Effector memory CD8-positive, alpha-beta T cell (primary cell): Measurements from ENCODE around the gene ZDHHC13.

Experiments used
- ATAC-seq: fragments of 150-1000 bp; cut with Tn5 transposase; replicated peaks from 2 replicates; pipeline ENCODE4 v1.10.0; 2021; ENCODE audit warnings: mild to moderate bottlenecking, moderate library complexity
- DNase-seq, 3 experiments: peaks; one replicate each; pipeline ENCODE4 v3.0.0; 2021
- H3K27ac Mint-ChIP-seq, 2 donors: one replicate each; pipeline ENCODE4 v1.8.0; 2022; ENCODE audit warnings: mild to moderate bottlenecking in 2 of 2, mixed read lengths in 2 of 2, moderate library complexity in 2 of 2
- H3K27me3 Mint-ChIP-seq, 2 donors: one replicate each; pipeline ENCODE4 v1.8.0; 2022; ENCODE audit warnings: mixed read lengths in 2 of 2
- H3K36me3 Mint-ChIP-seq: one replicate; pipeline ENCODE4 v1.8.0; 2022; ENCODE audit warnings: mild to moderate bottlenecking, moderate library complexity, mixed read lengths; ENCODE audit not compliant: insufficient read depth
- H3K4me1 Mint-ChIP-seq, 2 donors: one replicate each; pipeline ENCODE4 v1.8.0; 2022; ENCODE audit warnings: low read depth in 2 of 2, mixed read lengths in 2 of 2
- H3K4me3 Mint-ChIP-seq, 2 donors: one replicate each; pipeline ENCODE4 v1.8.0; 2022; ENCODE audit warnings: mild to moderate bottlenecking in 2 of 2, mixed read lengths in 2 of 2, moderate library complexity in 2 of 2
- H3K9me3 Mint-ChIP-seq, 2 donors: one replicate each; pipeline ENCODE4 v1.8.0; 2022; ENCODE audit warnings: mixed read lengths in 2 of 2

ZDHHC13 gene

DNA sequence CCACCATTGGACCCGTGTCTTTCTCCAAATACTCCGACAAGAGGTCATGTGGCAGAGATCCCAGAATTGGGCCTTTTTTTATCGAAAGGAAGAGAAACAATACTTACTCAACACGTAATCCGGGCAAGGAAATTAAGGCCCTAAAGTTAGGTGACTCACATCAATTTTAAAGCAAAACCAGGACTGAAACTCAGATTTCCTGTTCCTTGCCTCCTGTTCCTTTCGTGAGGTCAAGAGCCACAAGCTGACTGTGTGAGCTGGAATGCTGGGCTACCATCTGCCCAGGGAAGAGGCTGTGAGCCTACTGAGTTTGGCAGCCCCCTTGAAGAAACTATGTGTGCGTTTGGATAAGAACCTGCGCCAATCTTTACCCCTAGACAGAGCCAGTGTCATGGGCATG lies 29.3 kb upstream of the ZDHHC13 start:
- H3K4me1 Mint-ChIP-seq: no peaks in the 10 kb centered on the region
- H3K36me3 Mint-ChIP-seq: no peaks in the 10 kb centered on the region
- ATAC-seq: no peak
- DNase-seq: no peak
- no peaks in the 10 kb centered on the region for H3K9me3 Mint-ChIP-seq
- no peak overlapping the region for H3K4me3 Mint-ChIP-seq
- no peak overlapping the region for H3K27ac Mint-ChIP-seq
- H3K27me3 Mint-ChIP-seq: peaks cover 33 to 42% of the 10 kb centered on the region in 2 donors

DNA sequence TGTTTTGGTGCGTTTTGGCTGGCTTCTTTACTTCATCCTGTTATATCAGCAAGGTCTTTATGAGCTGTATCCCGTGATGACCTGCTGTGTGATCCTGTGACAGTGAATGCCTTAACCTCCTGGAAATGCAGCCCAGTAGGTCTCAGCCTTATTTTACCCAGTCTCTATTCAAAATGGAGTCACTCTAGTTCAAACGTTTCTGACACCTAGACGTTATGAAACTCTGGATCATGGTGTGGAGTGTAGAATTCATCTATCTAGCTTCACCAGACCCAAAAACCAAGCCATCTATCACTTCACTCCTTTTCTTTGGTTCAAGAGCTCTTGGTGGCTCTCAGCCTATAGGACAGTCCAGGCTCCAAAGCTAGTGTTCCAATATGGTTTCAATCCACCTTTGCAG lies 28.2 kb upstream of the ZDHHC13 start:
- Mint-ChIP-seq H3K4me3 (no peak overlapping the region), H3K27ac (no peak overlapping the region), H3K9me3 (no peaks in the 10 kb centered on the region), H3K27me3 (peaks cover 39 to 42% of the 10 kb centered on the region in 2 donors), H3K4me1 (peaks cover 0 to 2% of the 10 kb centered on the region in 2 donors), H3K36me3 (no peaks in the 10 kb centered on the region)
- no peak for ATAC-seq
- no peak for DNase-seq

DNA sequence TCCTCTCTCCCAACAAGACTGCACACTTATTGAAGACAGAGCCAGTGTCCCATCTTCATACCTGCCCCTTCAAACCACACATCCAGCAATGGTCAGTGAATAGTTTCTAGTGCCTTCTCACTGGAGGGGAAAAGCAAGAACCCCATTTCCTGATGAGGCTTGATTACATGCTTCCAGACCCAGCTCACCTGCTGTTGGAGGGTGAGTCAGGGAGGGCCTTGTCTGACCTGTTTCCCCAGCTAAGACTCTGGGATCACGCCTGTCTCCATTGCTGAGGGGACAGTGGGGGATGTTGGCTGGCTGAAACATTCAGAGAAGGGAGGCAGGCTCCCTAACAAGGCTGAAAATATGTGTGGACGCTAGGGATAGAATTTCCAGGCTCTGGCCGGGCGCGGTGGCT lies 27.5 kb upstream of the ZDHHC13 start:
- peaks cover 42 to 43% of the 10 kb centered on the region in 2 donors for H3K27me3 Mint-ChIP-seq

DNA sequence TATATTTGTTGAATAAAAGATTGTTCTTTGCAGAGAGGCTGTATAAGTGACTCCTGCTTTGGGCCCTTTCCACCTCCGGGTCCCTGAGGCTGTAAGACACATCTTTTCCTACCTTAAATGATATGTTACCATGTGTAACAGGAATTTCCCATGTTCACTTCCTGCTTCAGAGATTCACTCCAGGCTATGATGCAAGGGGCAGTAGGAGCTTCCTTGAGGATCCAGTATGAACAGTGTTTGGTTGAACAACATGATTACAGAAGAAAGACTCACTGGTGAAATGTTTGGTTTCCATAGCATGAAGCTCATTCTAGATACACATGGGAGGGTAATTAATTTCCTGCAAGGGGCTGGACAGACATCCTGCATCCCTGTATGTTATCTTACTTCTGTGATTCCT lies 25.6 kb upstream of the ZDHHC13 start:
- Mint-ChIP-seq H3K4me1 (peaks cover 0 to 2% of the 10 kb centered on the region in 2 donors), H3K36me3 (no peaks in the 10 kb centered on the region), H3K27me3 (peaks cover 48 to 53% of the 10 kb centered on the region in 2 donors), H3K9me3 (no peaks in the 10 kb centered on the region), H3K4me3 (no peak overlapping the region), H3K27ac (no peak overlapping the region)
- DNase-seq (no peak), ATAC-seq (no peak)

More for the DNA sequence above, 27.5 kb upstream of the ZDHHC13 start:
- DNase-seq (no peak), ATAC-seq (no peak)
- Mint-ChIP-seq H3K36me3 (no peaks in the 10 kb centered on the region), H3K27ac (no peak overlapping the region), H3K4me3 (no peak overlapping the region), H3K4me1 (peaks cover 0 to 2% of the 10 kb centered on the region in 2 donors), H3K9me3 (no peaks in the 10 kb centered on the region)

DNA sequence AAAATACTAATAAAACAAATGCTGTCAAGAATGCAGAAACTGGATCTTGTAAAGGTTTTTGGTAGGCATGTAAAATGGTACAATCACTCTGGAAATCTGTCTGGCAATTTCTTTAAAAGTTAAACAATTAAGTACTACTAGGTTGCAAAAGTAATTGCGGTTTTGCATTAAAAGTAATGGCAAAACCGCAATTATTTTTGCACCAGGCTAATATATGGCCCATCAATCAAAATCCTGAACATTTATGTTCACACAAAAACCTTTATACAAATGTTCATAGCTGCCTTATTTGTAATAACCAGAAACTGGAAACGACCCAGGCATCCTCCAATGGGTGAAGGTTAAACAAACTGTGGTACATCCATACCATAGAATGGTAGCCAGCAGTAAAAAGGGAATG lies 24.6 kb upstream of the ZDHHC13 start:
- DNase-seq (no peak), ATAC-seq (no peak)
- H3K9me3 Mint-ChIP-seq: no peaks in the 10 kb centered on the region
- H3K27ac Mint-ChIP-seq: no peak overlapping the region
- peaks cover 49 to 51% of the 10 kb centered on the region in 2 donors for H3K27me3 Mint-ChIP-seq
- H3K36me3 Mint-ChIP-seq: no peaks in the 10 kb centered on the region
- peaks cover 0 to 2% of the 10 kb centered on the region in 2 donors for H3K4me1 Mint-ChIP-seq
- no peak overlapping the region for H3K4me3 Mint-ChIP-seq

DNA sequence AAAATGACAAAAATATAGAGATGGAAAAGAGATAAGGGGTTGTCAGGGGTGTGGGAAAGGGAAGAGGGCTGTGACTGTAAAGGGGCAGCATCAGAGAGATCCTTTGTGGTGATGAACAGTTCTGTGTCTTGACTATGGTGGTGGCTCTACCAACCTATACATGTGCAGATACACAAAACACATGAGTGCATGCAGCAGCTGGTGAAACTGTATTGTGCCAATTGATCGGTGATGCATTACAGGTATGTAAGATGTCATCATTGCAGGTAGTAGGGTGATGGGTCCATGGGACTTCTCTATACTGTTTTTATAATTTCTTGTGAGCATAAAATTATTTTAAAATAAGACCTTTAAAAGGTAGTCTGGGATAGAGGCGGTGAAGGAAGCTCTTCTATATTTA lies 24.1 kb upstream of the ZDHHC13 start:
- ATAC-seq: no peak
- H3K4me1 Mint-ChIP-seq: peaks cover 0 to 2% of the 10 kb centered on the region in 2 donors
- H3K9me3 Mint-ChIP-seq: no peaks in the 10 kb centered on the region
- no peak for DNase-seq
- no peak overlapping the region for H3K27ac Mint-ChIP-seq
- H3K27me3 Mint-ChIP-seq: peaks cover 54 to 55% of the 10 kb centered on the region in 2 donors
- no peaks in the 10 kb centered on the region for H3K36me3 Mint-ChIP-seq
- H3K4me3 Mint-ChIP-seq: no peak overlapping the region

DNA sequence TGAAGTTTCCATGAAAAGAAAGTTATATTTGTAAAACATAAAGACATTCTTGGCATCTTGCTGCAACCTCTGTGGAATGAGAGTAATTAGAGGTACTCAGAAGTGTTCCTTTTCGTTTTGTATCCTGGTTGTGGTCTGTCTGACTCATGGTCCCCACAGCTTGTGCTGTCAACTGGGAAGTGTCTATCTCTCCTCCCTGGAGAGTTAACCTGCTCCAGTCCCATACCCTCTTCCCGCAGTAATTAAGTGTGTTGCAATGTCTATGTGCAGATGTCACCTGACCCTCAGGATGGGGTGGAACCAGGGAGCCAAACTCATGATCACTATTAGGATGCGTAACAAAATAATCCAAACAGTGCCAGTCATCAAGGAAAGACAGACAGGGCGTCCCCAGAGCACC lies 23.0 kb upstream of the ZDHHC13 start:
- Mint-ChIP-seq H3K36me3 (no peaks in the 10 kb centered on the region), H3K27ac (no peak overlapping the region), H3K4me3 (no peak overlapping the region), H3K9me3 (no peaks in the 10 kb centered on the region), H3K4me1 (peaks cover 0 to 2% of the 10 kb centered on the region in 2 donors), H3K27me3 (peaks cover 57 to 62% of the 10 kb centered on the region in 2 donors)
- DNase-seq (no peak), ATAC-seq (no peak)

DNA sequence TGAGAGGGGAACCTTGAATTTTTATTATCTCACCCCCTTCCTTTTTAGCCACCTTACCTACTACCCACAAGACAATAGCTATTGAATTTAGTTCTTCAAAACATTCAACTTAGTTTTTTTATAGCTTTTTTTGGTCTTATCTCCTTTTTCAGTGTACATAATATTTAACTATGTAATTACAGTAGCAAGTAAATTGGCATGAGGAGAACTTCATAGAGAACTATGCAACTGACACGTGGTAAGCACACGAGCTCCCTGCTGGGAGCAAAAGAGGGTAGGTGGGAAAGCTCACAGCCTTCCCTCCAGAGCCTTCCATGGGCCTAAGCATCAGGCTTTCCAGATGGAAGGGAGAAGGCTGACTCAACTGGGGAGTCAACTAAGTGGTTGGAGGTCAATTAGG lies 22.1 kb upstream of the ZDHHC13 start:
- no peak overlapping the region for H3K27ac Mint-ChIP-seq
- DNase-seq (no peak), ATAC-seq (no peak)
- H3K36me3 Mint-ChIP-seq: no peaks in the 10 kb centered on the region
- H3K4me3 Mint-ChIP-seq: no peak overlapping the region
- H3K27me3 Mint-ChIP-seq: peaks cover 52 to 62% of the 10 kb centered on the region in 2 donors
- H3K4me1 Mint-ChIP-seq: peaks cover 0 to 2% of the 10 kb centered on the region in 2 donors
- H3K9me3 Mint-ChIP-seq: no peaks in the 10 kb centered on the region

DNA sequence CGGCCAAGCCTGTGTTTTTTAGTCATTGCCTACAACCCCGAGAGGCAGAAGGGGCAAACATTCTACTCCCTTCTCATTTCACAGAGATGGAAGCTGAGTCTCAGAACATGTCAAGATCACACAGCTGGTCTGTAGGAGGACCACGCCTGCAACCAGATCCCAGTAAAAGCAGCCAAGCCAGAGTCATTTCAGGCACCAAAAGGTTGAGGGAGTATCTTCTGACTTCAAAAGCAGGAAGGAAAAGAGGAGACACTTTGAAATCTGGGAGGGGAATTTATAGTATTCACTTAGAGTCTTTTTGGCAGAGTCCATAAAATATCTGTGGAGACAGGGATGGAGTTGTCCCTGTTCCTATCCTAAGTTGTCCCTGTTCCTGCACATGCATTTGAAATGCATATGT lies 17.9 kb upstream of the ZDHHC13 start:
- H3K4me3 Mint-ChIP-seq: no peak overlapping the region
- DNase-seq (no peak), ATAC-seq (no peak)
- H3K27me3 Mint-ChIP-seq: peaks cover 36 to 59% of the 10 kb centered on the region in 2 donors
- H3K36me3 Mint-ChIP-seq: no peaks in the 10 kb centered on the region
- H3K9me3 Mint-ChIP-seq: peaks cover 0 to 2% of the 10 kb centered on the region in 2 donors
- H3K27ac Mint-ChIP-seq: no peak overlapping the region
- H3K4me1 Mint-ChIP-seq: no peaks in the 10 kb centered on the region

DNA sequence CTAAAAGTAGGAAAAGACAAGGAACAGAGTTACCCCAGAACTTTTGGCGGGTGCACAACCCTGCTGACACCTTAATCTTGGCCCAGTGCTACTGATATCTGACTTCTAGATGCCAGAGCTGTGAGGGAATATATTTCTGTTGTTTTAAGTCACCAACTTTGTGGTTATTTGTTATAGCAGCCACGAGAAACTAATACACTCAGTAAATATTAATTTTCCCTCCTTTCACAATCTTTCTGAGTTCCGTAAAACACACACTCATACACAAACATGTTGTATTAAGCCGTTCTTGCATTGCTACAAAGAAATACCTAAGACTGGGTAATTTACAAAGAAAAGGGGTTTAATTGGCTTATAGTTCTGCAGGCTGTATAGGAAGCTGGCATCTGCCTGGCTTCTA lies 16.1 kb upstream of the ZDHHC13 start:
- Mint-ChIP-seq H3K36me3 (no peaks in the 10 kb centered on the region), H3K9me3 (peaks cover 0 to 2% of the 10 kb centered on the region in 2 donors), H3K27ac (no peak overlapping the region), H3K27me3 (peaks cover 33 to 57% of the 10 kb centered on the region in 2 donors), H3K4me1 (no peaks in the 10 kb centered on the region), H3K4me3 (no peak overlapping the region)
- DNase-seq: no peak
- no peak for ATAC-seq

DNA sequence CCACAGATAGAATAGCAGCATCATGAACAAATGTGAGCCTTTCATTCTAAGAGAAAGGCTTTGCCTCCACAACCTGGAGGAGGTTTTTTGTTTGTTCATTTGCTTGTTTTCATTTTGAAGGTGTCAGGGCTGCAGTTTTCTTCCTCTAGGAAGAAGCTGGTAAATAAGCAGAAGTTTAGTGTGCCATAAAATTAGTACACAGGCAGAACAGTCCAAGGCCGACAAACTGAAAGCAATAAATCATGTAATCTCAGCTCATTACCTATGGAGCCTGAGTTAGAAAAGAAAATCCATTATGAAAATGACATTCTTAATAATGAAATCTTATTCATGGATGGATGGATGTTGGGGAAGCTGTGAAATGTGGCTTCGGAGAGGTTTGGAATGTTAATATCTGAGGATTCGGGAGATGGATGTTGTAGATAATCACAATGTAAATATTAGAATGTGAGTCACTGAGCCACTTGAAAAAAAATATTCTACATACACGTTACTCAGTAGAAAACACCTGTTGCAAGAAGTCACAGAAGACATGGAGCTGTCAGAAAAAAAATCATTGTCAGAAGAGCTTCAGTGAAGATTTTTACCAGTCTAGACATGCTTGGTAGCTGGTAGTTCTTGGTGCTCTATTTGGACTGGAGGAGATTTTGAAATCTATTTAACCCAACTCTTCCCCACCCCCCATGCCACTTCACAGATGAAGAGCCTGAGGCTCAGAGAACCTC lies 15.0 kb upstream of the ZDHHC13 start:
- H3K4me3 Mint-ChIP-seq: no peak overlapping the region
- H3K36me3 Mint-ChIP-seq: no peaks in the 10 kb centered on the region
- H3K9me3 Mint-ChIP-seq: peaks cover 0 to 2% of the 10 kb centered on the region in 2 donors
- no peak overlapping the region for H3K27ac Mint-ChIP-seq
- H3K4me1 Mint-ChIP-seq: no peaks in the 10 kb centered on the region
- ATAC-seq (no peak), DNase-seq (no peak)
- H3K27me3 Mint-ChIP-seq: peaks cover 22 to 53% of the 10 kb centered on the region in 2 donors

DNA sequence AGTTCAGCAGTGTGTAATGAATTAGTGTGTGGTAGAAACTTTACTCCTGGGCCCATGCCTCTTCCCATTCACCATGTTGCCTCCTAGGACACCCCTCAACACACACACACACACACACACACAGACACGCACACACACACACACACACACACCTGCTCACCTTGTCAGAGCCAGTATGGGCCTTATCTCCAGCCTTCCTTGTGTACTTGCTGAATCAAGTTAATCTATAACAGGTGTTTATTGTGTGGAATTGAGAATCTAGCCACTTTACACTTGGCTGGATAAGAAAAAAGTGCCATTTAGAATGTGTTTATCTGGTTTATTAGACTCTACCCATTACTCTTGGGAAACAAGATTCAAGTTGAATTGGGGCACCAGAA lies 14.5 kb upstream of the ZDHHC13 start:
- H3K27ac Mint-ChIP-seq: no peak overlapping the region
- no peaks in the 10 kb centered on the region for H3K4me1 Mint-ChIP-seq
- H3K4me3 Mint-ChIP-seq: no peak overlapping the region
- no peak for DNase-seq
- no peaks in the 10 kb centered on the region for H3K36me3 Mint-ChIP-seq
- H3K27me3 Mint-ChIP-seq: peaks cover 16 to 53% of the 10 kb centered on the region in 2 donors
- peaks cover 0 to 2% of the 10 kb centered on the region in 2 donors for H3K9me3 Mint-ChIP-seq
- ATAC-seq: no peak

DNA sequence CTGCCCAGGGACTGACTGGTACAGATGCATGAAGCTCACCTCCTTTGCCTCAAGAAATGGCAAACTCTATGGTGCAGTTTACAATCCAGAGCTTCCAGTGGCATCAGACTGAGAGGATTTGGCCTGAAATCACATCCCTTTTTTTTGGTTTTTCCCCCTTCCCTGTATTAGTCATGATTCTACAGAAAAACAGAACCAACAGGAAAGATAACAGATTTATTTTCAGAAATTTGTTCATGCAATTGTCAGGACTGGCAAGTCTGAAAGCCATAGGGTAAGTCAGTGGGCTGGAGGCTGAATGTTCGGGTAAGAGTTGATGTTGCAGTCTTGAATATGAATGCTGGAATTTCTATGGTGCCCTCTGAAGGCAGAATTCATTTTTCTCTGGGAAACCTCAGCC lies 12.0 kb upstream of the ZDHHC13 start:
- no peaks in the 10 kb centered on the region for H3K36me3 Mint-ChIP-seq
- ATAC-seq (no peak), DNase-seq (no peak)
- peaks cover 17 to 44% of the 10 kb centered on the region in 2 donors for H3K27me3 Mint-ChIP-seq
- H3K4me1 Mint-ChIP-seq: no peaks in the 10 kb centered on the region
- no peak overlapping the region for H3K27ac Mint-ChIP-seq
- peaks cover 0 to 2% of the 10 kb centered on the region in 2 donors for H3K9me3 Mint-ChIP-seq
- H3K4me3 Mint-ChIP-seq: no peak overlapping the region

DNA sequence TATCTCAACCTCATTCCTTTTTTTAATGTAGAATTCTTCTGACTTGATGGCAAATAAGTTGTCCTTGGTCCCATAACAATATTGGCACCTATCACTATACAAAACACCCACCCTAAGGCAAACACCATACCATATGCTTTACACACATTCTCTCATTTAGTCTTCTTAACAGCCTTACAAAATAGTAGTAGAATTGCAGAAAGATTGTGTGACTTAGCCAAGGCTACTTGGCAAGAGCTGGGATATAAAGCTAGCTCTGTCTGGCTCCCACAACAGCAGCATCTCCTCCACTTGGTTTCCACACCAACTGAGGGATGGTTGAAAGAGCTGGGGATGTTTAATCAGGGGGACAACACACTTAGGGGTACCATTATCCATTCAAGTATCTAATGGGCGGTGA lies 9.8 kb upstream of the ZDHHC13 start:
- H3K27ac Mint-ChIP-seq: peak overlapping the region in 1 of 2 donors; percentile 6

More for the DNA sequence above, 9.8 kb upstream of the ZDHHC13 start:
- H3K9me3 Mint-ChIP-seq: no peaks in the 10 kb centered on the region
- no peaks in the 10 kb centered on the region for H3K36me3 Mint-ChIP-seq
- H3K27me3 Mint-ChIP-seq: peaks cover 10 to 33% of the 10 kb centered on the region in 2 donors
- ATAC-seq: no peak
- H3K4me3 Mint-ChIP-seq: no peak overlapping the region
- no peak for DNase-seq
- no peaks in the 10 kb centered on the region for H3K4me1 Mint-ChIP-seq
